GM19468 (cell line): Measurements from ENCODE around the gene TGM3.

Experiments used
- ATAC-seq: cut with Tn5 transposase; IDR thresholded peaks from one replicate; pipeline ENCODE4 v1.9.1; 2021; ENCODE audit warnings: mild to moderate bottlenecking, moderate library complexity, moderate number of reproducible peaks; ENCODE audit not compliant: unreplicated experiment; ENCODE audit errors: extremely low read depth

TGM3 gene

DNA sequence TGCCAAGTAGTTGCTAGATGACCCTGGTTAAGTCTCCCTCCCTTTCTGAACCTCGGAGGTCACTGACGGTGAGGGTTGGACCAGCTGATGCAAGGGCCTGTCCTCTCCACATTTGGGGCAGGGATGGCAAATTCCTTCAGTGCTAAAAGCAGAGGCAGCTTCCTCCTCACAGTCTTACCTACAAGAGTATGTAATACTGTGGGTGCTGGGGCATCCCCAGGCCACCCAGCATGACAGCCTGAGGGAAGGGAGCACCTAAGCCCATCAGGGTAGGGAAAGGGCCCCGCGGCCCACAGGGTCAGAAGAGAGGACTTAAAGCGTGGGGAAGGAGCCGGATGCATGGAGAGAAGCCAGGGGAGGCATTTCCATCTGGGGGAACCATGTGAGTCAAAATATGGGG lies 38.0 kb downstream of the TGM3 start:
- ATAC-seq, result no peak

DNA sequence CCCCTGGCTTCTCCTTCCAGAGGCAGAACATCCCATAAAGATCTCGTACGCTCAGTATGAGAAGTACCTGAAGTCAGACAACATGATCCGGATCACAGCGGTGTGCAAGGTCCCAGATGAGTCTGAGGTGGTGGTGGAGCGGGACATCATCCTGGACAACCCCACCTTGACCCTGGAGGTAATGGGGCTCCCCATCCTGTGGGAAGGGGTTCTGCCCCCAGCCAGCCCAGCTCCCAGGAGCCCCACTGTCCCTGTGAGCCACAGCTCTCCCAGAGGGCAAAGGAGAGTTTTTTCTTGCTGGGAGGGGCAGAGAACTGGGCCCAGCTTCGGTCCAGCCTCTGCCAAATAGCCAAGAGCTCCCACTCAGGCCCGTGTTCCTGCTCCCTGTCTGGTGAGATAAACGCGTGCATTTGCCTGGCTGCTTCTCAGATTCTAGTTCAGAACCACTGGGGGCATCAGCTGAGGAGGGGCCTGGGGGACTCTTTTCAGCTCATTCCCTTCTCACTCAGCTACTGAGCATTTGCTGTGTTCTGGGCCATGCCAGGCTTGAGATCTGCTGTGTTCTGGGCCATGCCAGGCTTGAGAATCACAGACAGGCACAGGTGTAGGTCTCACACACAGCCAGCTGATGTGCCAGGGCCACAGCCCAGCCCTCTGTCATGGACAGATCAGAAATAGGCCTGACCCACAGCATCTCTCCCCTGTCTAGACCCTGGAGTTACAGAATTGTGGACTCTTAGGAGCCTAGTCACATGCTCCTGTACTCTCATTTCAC lies 39.5 kb downstream of the TGM3 start:
- no peak for ATAC-seq

- ATAC-seq, result no peak
These were observed 40.7 kb downstream of the TGM3 start for GRCh38 chr20:2336471-2336870.

DNA sequence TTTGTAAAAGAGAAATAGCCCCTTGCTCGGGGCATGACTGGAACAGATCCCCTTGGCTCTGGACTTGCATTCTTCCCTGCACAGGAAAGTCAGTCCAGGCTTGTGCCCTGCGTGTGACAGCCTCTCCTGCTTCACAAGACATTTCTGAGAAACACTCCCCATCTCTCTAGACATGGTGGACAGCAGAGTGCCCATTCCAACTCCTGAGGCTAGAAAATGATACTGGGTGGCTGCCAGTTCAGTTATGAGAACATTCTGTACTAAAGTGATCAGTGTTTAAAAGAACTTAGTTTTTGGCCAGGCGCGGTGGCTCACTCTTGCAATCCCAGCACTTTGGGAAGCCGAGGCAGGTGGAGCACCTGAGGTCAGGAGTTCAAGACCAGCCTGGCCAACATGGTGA lies 41.3 kb downstream of the TGM3 start:
- no peak for ATAC-seq

DNA sequence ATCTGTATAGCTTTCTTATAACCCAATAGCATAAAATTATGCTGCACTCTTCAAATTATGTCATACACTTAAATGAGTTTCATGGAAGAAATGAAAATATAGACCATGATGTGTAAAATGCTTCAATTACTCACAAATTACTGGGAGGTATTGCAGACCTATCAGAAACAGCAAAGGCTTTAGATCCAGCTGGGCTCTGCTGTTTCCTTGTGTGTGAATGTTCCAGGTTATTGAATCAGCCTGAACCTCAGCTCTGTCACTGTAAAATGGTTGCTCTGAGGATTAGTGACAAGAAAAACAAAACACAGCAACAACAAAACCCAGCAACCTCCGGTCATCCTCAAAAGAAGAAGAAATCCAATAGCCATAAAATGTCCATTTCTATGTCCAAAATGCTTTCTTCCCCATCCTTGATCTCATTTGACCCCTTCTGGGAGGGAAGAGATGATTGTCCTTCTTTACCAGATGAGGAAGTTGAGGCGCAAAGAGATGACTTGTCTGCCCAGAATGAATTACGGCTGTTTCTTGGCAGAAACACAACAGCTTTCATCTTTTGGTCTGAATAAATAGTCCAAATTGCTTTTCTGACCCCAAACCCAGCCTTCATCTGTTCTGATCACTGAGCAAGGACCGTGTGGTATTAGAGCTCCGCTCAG lies 42.7 kb downstream of the TGM3 start:
- ATAC-seq, result no peak

GRCh38 chr20:2340136-2340535 lies 44.3 kb downstream of the TGM3 start:
- no peak for ATAC-seq

- no peak for ATAC-seq
These were observed 45.0 kb downstream of the TGM3 start for GRCh38 chr20:2340823-2341222.

DNA sequence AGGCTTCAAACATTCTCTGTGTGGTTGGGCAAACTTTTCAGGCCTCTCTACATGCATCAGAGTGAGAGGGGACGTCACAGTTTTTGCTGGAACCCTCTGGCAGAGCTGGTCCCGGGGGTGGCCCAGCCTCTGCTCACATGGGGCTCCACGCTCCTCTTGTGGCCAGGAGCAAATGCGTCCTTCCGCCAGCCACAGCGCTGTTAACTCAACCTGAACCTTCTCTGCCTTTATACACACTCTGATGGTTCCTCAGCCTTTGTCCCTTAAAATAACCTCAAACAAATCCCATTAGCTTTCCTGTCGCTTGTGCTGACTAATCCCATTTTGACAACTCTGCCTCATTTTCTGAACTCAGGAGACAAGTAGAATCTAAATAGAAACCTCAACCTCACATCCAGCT lies 45.5 kb downstream of the TGM3 start:
- ATAC-seq, result no peak

- ATAC-seq, result no peak
These were observed 46.4 kb downstream of the TGM3 start for GRCh38 chr20:2342243-2342642.

DNA sequence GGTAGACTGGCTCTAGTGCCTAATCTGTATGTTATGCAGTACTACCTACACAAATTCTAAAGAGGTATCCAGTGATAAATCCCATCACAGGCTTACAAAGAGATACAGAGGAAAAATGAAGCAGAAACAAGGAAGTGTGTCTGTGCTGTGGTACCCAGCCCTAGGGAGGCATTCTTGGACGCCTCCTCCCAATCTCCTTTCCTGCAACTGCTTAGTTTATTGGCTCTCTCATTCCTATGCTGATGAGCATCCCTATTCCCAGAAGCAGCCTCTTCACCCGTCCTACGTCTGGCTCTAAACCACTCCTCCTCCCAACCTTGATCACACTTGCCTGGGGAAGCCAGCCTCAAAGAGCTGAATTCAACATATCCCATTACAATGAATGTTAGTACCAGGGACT lies 50.4 kb downstream of the TGM3 start:
- no peak for ATAC-seq

DNA sequence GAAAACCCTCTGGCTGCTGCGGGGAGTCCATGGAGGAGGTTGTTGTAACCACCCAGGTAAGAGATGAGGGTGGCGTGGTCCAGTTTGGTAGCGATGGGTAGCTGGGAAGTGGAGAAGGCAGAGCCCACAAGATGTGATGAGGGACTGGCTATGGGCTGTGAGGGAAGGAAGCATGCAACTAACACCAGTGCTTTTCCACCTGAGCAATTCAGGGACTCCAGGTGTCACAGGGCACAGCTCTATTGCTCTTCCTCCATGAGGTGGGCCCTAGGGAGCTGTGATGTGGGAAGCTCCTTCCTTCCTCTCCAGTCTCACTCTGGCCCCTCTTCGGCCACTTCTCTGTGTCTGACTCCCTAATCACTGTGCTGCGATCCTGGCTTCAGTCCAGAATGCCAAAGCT lies 52.5 kb downstream of the TGM3 start:
- no peak for ATAC-seq

- no peak for ATAC-seq
These were observed 54.0 kb downstream of the TGM3 start for GRCh38 chr20:2349801-2350200.

- ATAC-seq, result no peak
These were observed 54.8 kb downstream of the TGM3 start for GRCh38 chr20:2350606-2351005.

DNA sequence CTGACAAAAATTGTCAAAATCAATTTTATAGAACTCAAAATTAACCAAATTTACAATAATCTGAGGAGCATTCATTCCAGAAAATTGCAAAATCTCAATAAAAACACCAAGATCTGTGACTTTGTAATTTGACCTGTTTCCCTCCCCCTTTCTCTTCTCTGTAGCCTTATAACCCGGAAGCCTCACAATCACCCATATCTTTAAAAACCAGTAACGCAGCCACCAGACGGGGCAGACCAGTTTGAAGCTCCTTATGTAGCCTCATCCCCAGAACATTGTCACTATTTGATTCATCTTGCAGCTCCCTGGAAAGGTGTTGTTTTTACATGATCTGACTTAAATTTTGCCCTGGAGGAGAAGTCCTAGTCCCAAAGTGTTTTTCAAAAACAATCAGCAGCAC lies 57.4 kb downstream of the TGM3 start:
- no peak for ATAC-seq

- ATAC-seq, result no peak
These were observed 61.3 kb downstream of the TGM3 start for GRCh38 chr20:2357114-2357513.

DNA sequence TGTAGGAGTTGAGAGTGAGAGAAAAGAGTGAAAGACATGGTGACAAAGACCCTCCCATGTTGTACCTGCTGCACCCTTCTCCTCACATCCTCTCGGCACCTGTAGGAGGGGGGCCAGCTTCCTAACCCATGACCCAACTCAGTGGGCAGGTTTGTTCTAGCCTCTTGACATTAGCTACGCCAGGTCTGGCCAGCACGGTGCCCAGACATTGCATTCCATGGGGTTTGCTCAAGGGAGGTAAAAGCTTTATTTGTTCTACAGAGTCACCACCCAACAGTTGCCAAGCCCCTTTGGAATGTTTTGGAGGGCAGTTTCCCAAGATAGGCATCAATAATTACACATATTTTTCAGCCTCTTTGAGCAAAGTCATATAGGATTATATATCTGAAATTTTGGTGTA lies 62.2 kb downstream of the TGM3 start:
- no peak for ATAC-seq

DNA sequence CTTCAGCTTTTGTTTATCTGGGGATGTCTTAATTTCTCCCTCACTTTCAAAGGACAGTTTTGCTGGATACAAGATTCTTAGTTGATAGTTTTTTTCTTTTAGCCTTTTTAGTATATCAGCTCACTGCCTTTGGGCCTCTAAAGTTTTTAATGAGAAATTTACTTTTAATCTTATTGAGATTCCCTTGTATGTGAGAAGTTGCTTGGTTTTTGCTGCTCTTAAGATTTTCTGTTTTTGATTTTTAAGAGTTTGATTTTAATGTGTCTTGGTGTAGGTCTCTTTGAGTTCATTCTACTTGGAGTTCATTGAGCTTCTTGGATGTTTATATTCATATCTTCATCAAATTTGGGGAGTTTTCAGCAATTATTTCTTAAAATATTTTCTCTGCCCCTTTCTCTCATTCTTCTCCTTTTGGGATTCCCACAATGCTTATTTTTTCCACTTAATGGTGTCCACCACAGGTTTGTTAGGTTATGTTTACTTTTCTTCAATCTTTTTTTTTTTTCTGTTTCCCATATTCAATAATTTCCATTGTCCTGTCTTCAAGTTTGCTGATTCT lies 65.3 kb downstream of the TGM3 start:
- no peak for ATAC-seq

DNA sequence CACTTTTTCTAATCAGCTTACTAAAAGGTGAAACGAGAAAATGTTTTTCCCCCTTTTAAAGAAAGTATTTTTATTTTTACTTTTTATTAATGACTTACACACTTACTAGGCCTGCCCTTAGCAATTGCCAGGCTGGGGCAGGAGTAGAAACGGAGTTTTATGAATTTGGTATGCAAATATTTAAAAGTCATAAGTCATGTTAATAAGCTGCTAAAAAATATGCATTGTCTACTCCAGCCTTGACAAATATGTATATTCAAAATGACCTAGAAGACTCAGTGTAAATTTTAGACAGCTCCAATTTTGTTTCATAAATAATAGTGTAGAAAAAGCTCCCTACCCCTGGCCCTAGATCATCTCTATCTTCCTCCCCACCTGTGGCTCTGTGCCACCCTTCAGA lies 67.4 kb downstream of the TGM3 start:
- no peak for ATAC-seq

DNA sequence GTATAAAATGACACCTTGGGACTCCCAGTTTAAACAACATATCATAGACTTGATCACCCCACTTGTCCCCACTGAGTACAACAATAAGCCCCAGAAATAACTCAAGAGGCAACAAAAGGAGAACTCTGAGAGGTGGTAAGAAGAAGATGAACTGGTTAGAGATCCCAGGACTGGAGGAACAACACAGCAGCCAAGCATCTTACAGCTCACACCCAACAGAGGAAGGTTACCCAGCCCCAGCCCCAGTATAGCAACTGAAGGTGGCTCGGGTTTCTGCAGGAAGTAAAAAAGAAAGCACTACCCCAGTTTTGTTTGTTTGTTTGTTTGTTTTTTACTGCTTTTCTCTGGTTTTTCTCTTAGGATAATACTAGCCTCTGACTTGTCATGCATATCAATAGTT lies 67.8 kb downstream of the TGM3 start:
- ATAC-seq, result no peak

DNA sequence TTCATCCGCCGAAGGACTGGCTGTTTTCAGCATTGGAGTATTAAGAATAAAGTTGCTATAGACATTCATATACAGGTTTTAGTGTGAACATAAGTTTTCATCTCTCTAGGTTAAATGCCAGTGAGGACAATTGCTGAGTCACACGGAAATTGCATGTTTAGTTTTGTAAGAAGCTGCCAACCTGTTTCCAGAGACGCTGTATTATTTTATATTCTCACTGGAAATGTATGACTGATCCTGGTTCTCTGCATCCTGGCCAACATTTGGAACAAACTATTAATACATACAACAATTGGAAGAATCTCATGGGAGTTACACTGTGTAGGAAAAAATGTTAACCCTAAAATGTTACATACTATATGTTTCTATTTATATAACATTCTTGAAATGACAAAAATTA lies 68.2 kb downstream of the TGM3 start:
- no peak for ATAC-seq

GRCh38 chr20:2365091-2365490 lies 69.3 kb downstream of the TGM3 start:
- no peak for ATAC-seq

DNA sequence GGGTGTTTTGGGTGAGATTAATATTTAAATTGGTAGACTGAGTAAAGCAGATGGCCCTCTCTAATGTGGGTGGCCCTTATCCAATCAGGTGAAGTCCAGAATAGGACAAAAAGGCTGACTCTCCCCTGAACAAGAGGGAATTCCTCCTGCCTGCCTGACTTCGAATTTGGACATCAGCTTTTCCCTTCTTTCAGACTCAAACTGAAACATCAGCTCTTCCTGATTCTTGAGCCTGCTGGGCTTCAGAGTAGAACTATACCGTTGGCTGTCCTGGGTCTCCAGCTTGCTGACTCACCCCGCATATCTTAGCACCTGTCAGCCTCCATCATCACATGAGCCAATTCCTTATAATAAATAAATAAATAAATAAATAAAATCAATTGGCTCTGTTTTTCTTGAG lies 69.9 kb downstream of the TGM3 start:
- ATAC-seq, result no peak
